Activated CD8-positive, alpha-beta T cell treated with anti-CD3 and anti-CD28 coated beads for 36 hours (primary cell): ENCODE measurements around the gene EPB41. TPM values are rescaled to one million over a fixed set of nuclear protein-coding genes. Genes with fewer than 3 reads are reported as not detected.

Experiments
- ATAC-seq: fragments of 200-7000 bp; cut with Tn5 transposase; one replicate; pipeline ENCODE4 v1.10.0; 2021; ENCODE audit warnings: mild to moderate bottlenecking, moderate library complexity
- CTCF ChIA-PET: fragments of 350-600 bp; sonication (Branson Sonifier 250); formaldehyde crosslinking; loops from one replicate; lab custom pipeline; 2021; ENCODE audit warnings: antibody characterized with exemption; lab: Charles Lee
- POLR2A ChIA-PET: fragments of 350-600 bp; sonication (Branson Sonifier 250); formaldehyde crosslinking; loops from one replicate; lab custom pipeline; 2021; ENCODE audit warnings: antibody characterized with exemption; lab: Charles Lee
- DNase-seq: peaks from one replicate; pipeline ENCODE4 v3.0.0-alpha.2; 2020
- H3K27ac Mint-ChIP-seq: one replicate; pipeline ENCODE4 v1.8.0; 2021; ENCODE audit warnings: mild to moderate bottlenecking, mixed read lengths
- H3K27me3 Mint-ChIP-seq: one replicate; pipeline ENCODE4 v1.8.0; 2021; ENCODE audit warnings: mixed read lengths
- H3K36me3 Mint-ChIP-seq: one replicate; pipeline ENCODE4 v1.8.0; 2021; ENCODE audit warnings: low read depth, mixed read lengths
- H3K4me1 Mint-ChIP-seq: one replicate; pipeline ENCODE4 v1.8.0; 2021; ENCODE audit warnings: low read depth, mixed read lengths
- H3K4me3 Mint-ChIP-seq: one replicate; pipeline ENCODE4 v1.8.0; 2021; ENCODE audit warnings: mild to moderate bottlenecking, moderate library complexity, mixed read lengths
- H3K9me3 Mint-ChIP-seq: one replicate; pipeline ENCODE4 v1.8.0; 2021; ENCODE audit warnings: mixed read lengths
- intact Hi-C: fragments of 100-400 bp; cut with micrococcal nuclease; formaldehyde crosslinking; loops from one replicate; pipeline ENCODE4 v1.10.0; 2022
- total RNA-seq, 2 experiments: library from RNA; stranded (reverse); gene quantifications; one replicate each; pipeline ENCODE4 v1.2.3, GENCODE V29; 2021
- TF ChIP-seq, protein P1 (sequence below): fragments of 200-600 bp; IDR thresholded peaks from one replicate; pipeline ENCODE4 v1.8.0; 2022; ENCODE audit warnings: antibody characterized with exemption, mild to moderate bottlenecking

Gene EPB41
- total RNA-seq, 2 experiments from 2014 or later: 74.9 to 80.3 TPM

DNA sequence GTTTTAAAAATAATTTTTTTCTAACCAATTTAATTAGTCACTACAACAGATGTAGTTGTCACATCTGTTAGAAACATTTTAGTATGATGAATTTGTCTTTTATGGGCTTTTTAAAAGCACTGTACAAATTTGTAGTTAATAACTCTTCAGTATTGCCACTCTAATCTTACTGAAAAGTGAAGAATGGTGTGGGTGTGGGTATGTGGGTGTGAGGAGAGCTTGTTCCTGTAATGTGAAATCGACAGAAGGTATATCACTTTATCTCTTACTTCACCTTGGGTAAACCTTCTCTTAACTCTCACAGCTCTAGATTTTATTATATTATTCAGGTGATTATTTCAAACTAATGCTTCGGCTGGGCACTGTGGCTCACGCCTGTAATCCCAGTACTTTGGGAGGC is 166.8 kb downstream of the EPB41 start:
- H3K4me3 Mint-ChIP-seq: no peak overlapping the region
- POLR2A ChIA-PET: interaction anchor here (1.0 kb wide), 1 partner anchor 41 kb away, joined by 3 read pairs; no protein-coding TSS in a partner anchor
- DNase-seq: no peak
- CTCF ChIA-PET: interaction anchor here (0.9 to 3.5 kb wide), 6 partner anchors 10 to 200 kb away, joined by 3 to 11 read pairs (median 4); no protein-coding TSS in a partner anchor
- peaks cover 13% of the 10 kb centered on the region for H3K4me1 Mint-ChIP-seq
- no peak for ATAC-seq
- TF ChIP-seq, protein P1, sequence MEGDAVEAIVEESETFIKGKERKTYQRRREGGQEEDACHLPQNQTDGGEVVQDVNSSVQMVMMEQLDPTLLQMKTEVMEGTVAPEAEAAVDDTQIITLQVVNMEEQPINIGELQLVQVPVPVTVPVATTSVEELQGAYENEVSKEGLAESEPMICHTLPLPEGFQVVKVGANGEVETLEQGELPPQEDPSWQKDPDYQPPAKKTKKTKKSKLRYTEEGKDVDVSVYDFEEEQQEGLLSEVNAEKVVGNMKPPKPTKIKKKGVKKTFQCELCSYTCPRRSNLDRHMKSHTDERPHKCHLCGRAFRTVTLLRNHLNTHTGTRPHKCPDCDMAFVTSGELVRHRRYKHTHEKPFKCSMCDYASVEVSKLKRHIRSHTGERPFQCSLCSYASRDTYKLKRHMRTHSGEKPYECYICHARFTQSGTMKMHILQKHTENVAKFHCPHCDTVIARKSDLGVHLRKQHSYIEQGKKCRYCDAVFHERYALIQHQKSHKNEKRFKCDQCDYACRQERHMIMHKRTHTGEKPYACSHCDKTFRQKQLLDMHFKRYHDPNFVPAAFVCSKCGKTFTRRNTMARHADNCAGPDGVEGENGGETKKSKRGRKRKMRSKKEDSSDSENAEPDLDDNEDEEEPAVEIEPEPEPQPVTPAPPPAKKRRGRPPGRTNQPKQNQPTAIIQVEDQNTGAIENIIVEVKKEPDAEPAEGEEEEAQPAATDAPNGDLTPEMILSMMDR: no peak
- no peaks in the 10 kb centered on the region for H3K9me3 Mint-ChIP-seq
- H3K27me3 Mint-ChIP-seq: no peaks in the 10 kb centered on the region
- intact Hi-C loops: no loop called here
- H3K27ac Mint-ChIP-seq: peak overlapping the region; percentile 61
- peaks cover 6% of the 10 kb centered on the region for H3K36me3 Mint-ChIP-seq

DNA sequence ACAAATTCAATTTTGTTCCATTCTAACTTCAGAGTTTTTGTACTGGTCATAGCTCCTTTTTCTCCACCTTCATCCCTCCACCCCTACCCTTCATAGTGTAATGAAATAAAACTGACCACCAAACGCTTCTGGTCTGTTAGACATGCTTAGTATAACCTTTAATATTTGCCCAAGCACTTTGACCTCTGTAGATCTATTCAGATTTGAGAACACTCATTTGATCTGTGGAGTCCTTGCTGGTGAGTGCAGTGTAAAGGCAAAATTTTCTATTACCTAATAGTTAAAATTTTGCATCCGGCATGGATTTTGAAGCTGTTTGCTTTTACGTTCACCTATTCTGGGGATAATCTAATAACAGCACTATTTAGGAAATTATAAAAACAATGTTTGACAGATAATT is 168.2 kb downstream of the EPB41 start:
- TF ChIP-seq, protein P1: no peak
- Mint-ChIP-seq H3K4me1 (peaks cover 13% of the 10 kb centered on the region), H3K36me3 (peaks cover 4% of the 10 kb centered on the region), H3K9me3 (no peaks in the 10 kb centered on the region), H3K27me3 (no peaks in the 10 kb centered on the region), H3K4me3 (no peak overlapping the region), H3K27ac (no peak overlapping the region)
- ChIA-PET POLR2A (interaction anchor here (1.0 kb wide), 1 partner anchor 42 kb away, joined by 3 read pairs; no protein-coding TSS in a partner anchor), CTCF (interaction anchor here (1.4 to 3.5 kb wide), 3 partner anchors 8 to 201 kb away, joined by 3 to 11 read pairs (median 7); no protein-coding TSS in a partner anchor)
- no peak for ATAC-seq
- no peak for DNase-seq
- intact Hi-C loops: no loop called here

DNA sequence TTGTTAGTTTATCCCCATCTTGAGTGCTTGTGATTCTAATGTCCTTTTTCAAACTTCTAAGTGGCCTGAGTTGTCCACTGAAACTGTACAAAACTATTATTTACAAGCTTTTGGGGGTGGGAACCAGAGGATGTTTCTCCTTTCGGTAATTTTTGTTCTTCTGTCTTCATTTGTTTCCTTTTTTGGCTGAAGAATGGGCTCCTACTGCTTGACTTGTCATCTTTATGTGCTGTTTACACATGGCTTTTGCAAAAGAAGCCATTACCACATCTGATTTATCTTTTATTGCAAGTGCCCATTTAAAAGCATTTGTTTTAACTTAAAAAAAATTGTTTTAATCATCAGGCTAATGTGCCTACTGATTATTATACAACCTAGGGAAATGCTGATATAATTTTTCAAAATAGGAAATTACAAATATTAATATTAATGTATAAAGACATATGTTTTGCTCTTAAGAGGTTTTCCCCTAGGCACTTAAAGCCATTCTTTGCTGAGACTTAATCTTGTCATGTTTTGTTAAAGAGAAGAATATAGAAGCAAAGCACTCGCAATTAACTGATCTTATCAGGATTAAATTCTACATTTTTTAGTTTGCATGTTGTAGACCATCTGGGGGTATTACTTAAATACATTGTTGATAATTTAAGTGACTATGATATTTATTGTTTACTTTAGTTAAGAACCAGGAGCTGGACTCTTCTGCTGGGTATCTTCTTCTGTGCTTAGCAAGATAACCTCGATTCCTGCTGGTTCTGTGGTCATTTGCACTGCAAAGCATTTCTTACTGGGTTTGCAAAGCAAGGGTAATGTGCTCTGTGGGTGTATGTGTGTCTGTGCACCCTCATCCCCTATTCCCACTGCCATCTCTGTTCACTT is 169.2 kb downstream of the EPB41 start:
- POLR2A ChIA-PET: no interaction called here
- H3K4me3 Mint-ChIP-seq: no peak overlapping the region
- no peaks in the 10 kb centered on the region for H3K27me3 Mint-ChIP-seq
- CTCF ChIA-PET: interaction anchor here (1.6 kb wide), 1 partner anchor 10 kb away, joined by 3 read pairs; no protein-coding TSS in a partner anchor
- H3K27ac Mint-ChIP-seq: no peak overlapping the region
- intact Hi-C loops: no loop called here
- peaks cover 7% of the 10 kb centered on the region for H3K36me3 Mint-ChIP-seq
- DNase-seq (no peak), ATAC-seq (no peak)
- peaks cover 13% of the 10 kb centered on the region for H3K4me1 Mint-ChIP-seq
- TF ChIP-seq, protein P1: no peak
- no peaks in the 10 kb centered on the region for H3K9me3 Mint-ChIP-seq

DNA sequence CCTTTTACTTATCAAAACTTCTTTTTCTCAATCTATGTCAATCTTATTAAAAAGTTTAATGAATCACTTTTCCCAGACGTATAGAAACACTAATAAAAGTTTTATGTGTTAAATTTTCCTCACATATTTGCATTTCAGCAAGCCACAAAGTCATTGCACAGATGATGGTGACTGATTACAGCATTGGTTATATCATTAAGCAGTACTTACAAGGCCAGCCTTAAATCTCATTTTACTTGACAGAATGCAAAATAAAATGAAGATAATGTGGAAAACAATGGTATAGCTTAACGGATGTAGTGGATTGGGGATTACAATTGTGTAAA is 169.8 kb downstream of the EPB41 start:
- ChIA-PET CTCF (interaction anchor here (1.6 to 1.8 kb wide), 2 partner anchors 11 to 202 kb away, joined by 3 to 6 read pairs; no protein-coding TSS in a partner anchor), POLR2A (no interaction called here)
- Mint-ChIP-seq H3K36me3 (peaks cover 7% of the 10 kb centered on the region), H3K27ac (peak overlapping the region; percentile 36), H3K4me3 (no peak overlapping the region), H3K9me3 (no peaks in the 10 kb centered on the region), H3K4me1 (peaks cover 13% of the 10 kb centered on the region), H3K27me3 (no peaks in the 10 kb centered on the region)
- TF ChIP-seq, protein P1: no peak
- ATAC-seq (no peak), DNase-seq (no peak)
- intact Hi-C loops: no loop called here
